ENCODE measurements around the gene CRACR2B. TPM values are rescaled to one million over a fixed set of nuclear protein-coding genes. Genes with fewer than 3 reads are reported as not detected.
A peak's percentile ranks its signal among the peaks of the same experiment; 100 is the strongest.

The CRACR2B gene
- total RNA-seq, 2 donors from 2014 or later = 23.2 to 83.0 TPM

GRCh38 chr11:783581-784015 is 44.1 kb upstream of the CRACR2B start:
- 22% methylated on average over 24 of the region's 24 CpGs for WGBS
- Histone ChIP-seq H3K4me3 (no peak overlapping the region), H3K36me3 (no peaks in the 10 kb centered on the region), H3K27ac (peak overlapping the region; percentile 19 to 45), H3K27me3 (replicated peaks; ENCODE audit: insufficient read depth) (no peaks in the 10 kb centered on the region), H3K9me3 (no peaks in the 10 kb centered on the region), H3K4me1 (replicated peaks) (no peaks in the 10 kb centered on the region)
- TF ChIP-seq POLR2A (IDR thresholded peaks at IDR 0.05) (no peak), POLR2AphosphoS5 (IDR thresholded peaks at IDR 0.05) (peak; percentile 88)
- TF ChIP-seq, protein P1, sequence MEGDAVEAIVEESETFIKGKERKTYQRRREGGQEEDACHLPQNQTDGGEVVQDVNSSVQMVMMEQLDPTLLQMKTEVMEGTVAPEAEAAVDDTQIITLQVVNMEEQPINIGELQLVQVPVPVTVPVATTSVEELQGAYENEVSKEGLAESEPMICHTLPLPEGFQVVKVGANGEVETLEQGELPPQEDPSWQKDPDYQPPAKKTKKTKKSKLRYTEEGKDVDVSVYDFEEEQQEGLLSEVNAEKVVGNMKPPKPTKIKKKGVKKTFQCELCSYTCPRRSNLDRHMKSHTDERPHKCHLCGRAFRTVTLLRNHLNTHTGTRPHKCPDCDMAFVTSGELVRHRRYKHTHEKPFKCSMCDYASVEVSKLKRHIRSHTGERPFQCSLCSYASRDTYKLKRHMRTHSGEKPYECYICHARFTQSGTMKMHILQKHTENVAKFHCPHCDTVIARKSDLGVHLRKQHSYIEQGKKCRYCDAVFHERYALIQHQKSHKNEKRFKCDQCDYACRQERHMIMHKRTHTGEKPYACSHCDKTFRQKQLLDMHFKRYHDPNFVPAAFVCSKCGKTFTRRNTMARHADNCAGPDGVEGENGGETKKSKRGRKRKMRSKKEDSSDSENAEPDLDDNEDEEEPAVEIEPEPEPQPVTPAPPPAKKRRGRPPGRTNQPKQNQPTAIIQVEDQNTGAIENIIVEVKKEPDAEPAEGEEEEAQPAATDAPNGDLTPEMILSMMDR (IDR thresholded peaks at IDR 0.05) = peak; percentile 9 to 82 (median 67)
- peak; percentile 85 for DNase-seq (ENCODE audit: low spot score)
- intact Hi-C loops (cut with DNase I) = loop anchor here (10.0 kb wide), 1 partner anchor 119 kb away; no protein-coding TSS in a partner anchor

DNA sequence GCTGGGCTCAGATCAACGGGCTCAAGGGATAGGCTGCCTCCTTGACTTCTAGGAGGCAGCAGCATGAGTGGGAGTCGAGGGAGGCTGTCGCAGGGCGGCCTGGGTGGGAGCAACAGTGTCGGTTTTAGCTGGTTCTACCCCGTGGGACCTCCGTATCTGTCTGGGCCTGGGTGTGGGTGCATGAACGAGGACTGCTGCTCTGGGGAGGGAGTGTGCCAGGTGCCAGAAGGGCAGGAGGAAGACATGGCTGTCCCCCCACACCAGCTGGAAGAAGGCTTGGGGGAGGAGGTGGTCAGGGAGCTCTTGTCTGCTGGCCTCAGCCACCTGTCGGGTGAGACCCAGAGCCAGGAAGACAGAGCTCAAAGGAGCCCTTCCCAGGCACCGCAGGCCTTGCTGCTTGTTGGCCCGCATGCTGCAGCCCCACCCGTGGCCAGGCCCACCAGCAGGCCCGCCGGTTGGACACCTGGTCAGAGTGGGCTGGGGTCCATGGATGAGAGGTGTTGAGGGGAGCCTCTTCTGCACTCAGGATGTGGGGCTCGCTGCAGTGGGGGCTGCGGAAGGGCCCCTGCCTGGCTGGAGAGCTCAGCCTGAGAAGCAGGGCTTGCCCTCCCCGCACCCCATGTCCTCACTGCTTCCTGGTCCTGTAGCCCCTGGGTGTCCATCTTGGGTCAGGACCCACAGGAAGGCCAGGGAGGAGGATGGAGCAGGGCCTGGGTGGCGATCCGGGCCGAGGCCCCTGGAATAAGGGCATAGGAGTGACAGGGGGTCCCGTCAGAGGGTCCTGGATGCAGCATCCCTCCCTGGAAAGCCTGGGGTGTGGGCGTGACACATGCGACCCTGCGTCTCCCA is 41.3 kb upstream of the CRACR2B start:
- Histone ChIP-seq H3K27ac (no peak overlapping the region), H3K9me3 (no peaks in the 10 kb centered on the region), H3K4me1 (replicated peaks) (no peaks in the 10 kb centered on the region), H3K36me3 (no peaks in the 10 kb centered on the region), H3K27me3 (replicated peaks; ENCODE audit: insufficient read depth) (no peaks in the 10 kb centered on the region), H3K4me3 (no peak overlapping the region)
- 90% methylated on average over 18 of the region's 24 CpGs for WGBS
- intact Hi-C loops (cut with DNase I) = loop anchor here (10.0 kb wide), 1 partner anchor 122 kb away; no protein-coding TSS in a partner anchor
- TF ChIP-seq POLR2A (IDR thresholded peaks at IDR 0.05) (no peak), POLR2AphosphoS5 (IDR thresholded peaks at IDR 0.05) (no peak)
- TF ChIP-seq, protein P1 (IDR thresholded peaks at IDR 0.05) = no peak
- no peak for DNase-seq (ENCODE audit: low spot score)

DNA sequence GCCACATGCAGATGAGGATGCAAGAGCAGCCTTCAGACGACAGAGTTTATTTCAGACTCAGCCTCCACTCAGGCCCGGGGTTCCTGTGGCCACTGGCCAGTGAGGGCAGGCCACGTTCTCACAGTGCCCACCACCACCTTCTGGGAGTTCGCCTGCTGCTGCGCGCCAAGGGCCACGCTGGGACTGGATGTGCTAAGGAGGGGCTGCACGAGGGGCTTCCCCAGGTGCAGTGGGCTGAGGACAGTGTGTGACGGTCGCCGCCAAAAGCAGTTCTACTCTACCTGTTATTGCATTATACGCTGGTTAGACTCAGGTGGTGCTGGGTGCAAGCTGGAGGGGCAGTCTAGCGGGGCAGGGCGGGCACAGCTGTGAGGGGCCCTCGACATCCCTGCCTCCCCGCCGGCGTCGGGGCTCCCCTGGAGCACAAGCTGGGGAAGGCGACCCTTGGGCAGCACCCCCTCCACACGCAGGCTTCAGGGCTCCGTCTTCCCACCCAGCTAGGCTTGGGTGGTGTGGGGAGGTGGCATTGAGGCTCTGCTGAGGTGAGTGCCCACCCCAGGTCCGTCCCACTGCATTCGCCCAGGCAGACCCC is 40.5 kb upstream of the CRACR2B start:
- H3K4me1 ChIP-seq (replicated peaks) = no peaks in the 10 kb centered on the region
- H3K9me3 ChIP-seq = no peaks in the 10 kb centered on the region
- WGBS = 88% methylated on average over 21 of the region's 24 CpGs

DNA sequence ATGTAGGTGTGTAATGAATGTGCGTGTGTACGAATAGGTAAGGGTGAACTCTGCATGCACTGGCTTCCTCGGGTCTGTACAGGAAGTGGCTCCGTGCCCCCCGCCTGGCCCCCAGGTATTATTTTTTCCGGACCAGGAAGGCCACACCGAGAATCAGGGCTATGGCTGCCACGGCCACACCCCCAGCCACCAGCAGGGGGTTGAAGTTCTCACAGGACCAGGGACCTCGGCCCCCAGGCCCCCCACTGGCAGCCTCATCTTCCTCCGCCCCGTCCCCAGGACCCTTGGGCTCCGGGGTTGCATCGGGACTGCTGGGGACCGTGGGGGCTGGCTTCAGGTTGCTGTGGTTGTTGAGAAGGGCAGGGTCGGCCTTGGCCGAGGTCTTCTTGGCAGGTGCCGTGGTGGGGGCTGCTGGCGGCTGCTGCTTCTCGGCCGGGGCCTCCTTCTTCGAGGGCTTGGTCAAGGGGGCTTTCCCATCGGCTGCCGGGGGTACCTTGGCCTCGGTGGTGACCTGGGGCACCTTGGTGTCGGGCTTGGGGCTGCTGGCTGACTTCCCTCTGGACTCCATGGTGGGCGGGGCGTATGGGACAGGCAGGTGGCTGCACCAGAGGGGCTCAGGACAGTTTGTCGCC is 39.6 kb upstream of the CRACR2B start:
- H3K36me3 ChIP-seq = no peaks in the 10 kb centered on the region
- no peaks in the 10 kb centered on the region for H3K9me3 ChIP-seq
- no peak overlapping the region for H3K4me3 ChIP-seq
- TF ChIP-seq POLR2AphosphoS5 (IDR thresholded peaks at IDR 0.05) (no peak), POLR2A (IDR thresholded peaks at IDR 0.05) (no peak)
- TF ChIP-seq, protein P1 (IDR thresholded peaks at IDR 0.05) = no peak
- DNase-seq (ENCODE audit: low spot score) = no peak
- no peaks in the 10 kb centered on the region for H3K27me3 ChIP-seq (replicated peaks; ENCODE audit: insufficient read depth)
- no peaks in the 10 kb centered on the region for H3K4me1 ChIP-seq (replicated peaks)
- intact Hi-C loops (cut with DNase I) = loop anchor here (10.0 kb wide), 1 partner anchor 123 kb away; no protein-coding TSS in a partner anchor
- no peak overlapping the region for H3K27ac ChIP-seq
- 64% methylated on average over 28 of the region's 28 CpGs for WGBS

More for the DNA sequence above, 40.5 kb upstream of the CRACR2B start:
- no peak for DNase-seq (ENCODE audit: low spot score)
- Histone ChIP-seq H3K4me3 (no peak overlapping the region), H3K27me3 (replicated peaks; ENCODE audit: insufficient read depth) (no peaks in the 10 kb centered on the region), H3K27ac (no peak overlapping the region), H3K36me3 (no peaks in the 10 kb centered on the region)
- no peak for TF ChIP-seq POLR2AphosphoS5 (IDR thresholded peaks at IDR 0.05)
- no peak for TF ChIP-seq POLR2A (IDR thresholded peaks at IDR 0.05)
- TF ChIP-seq, protein P1 (IDR thresholded peaks at IDR 0.05) = no peak
- intact Hi-C loops (cut with DNase I) = loop anchor here (10.0 kb wide), 1 partner anchor 122 kb away; no protein-coding TSS in a partner anchor

All from prostate gland (tissue), 2 donors.